PC-9 (cell line): ENCODE results near the gene SREBF2. TPM values are rescaled to one million over a fixed set of nuclear protein-coding genes. Genes with fewer than 3 reads are reported as not detected.

Experiments
- BruUV-seq: library from RNA; stranded (reverse); fragments of 400-500 nt; replicated peaks from 2 replicates; lab custom pipeline; 2021; lab: Mats Ljungman, UMichigan
- CTCF ChIA-PET: fragments of 300-600 bp; sonication (Branson Sonifier 250); formaldehyde crosslinking; loops from one replicate; lab custom pipeline; 2022; ENCODE audit warnings: antibody characterized with exemption; lab: Charles Lee
- POLR2A ChIA-PET: fragments of 300-600 bp; sonication (Branson Sonifier 250); formaldehyde crosslinking; loops from one replicate; lab custom pipeline; 2022; ENCODE audit warnings: antibody characterized with exemption; ENCODE audit not compliant: unreplicated experiment; lab: Charles Lee
- DNase-seq, 2 experiments: peaks; one replicate each; pipeline versions ENCODE4 v3.0.0 to v3.0.0-alpha.2; 2015 to 2022; ENCODE audit warnings: mixed read lengths in 1 of 2
- H2AFZ ChIP-seq: fragments of 200-600 bp; sonication (generic); 2 replicates; pipeline ENCODE4 v1.8.1; 2017; ENCODE audit warnings: antibody characterized with exemption
- H3F3A ChIP-seq: fragments of 200-600 bp; sonication (generic); 2 replicates; pipeline ENCODE4 v1.8.1; 2017; ENCODE audit warnings: antibody characterized with exemption, mild to moderate bottlenecking, low read depth; ENCODE audit not compliant: insufficient read depth
- H3K27ac ChIP-seq: fragments of 200-600 bp; sonication (generic); 2 replicates; pipeline ENCODE4 v1.6.1; 2016; ENCODE audit warnings: mixed run types
- H3K27me3 ChIP-seq: fragments of 200-600 bp; sonication (generic); 2 replicates; pipeline ENCODE4 v1.6.1; 2016; ENCODE audit warnings: low read depth, mixed run types; ENCODE audit not compliant: insufficient read depth
- H3K36me3 ChIP-seq: fragments of 200-600 bp; sonication (generic); 2 replicates; pipeline ENCODE4 v1.6.1; 2016; ENCODE audit warnings: low read depth, mixed run types
- H3K4me1 ChIP-seq: fragments of 200-600 bp; sonication (generic); replicated peaks from 2 replicates; pipeline ENCODE4 v1.6.1; 2016; ENCODE audit warnings: mixed run types; ENCODE audit not compliant: insufficient read depth
- H3K4me2 ChIP-seq: fragments of 200-600 bp; sonication (generic); 2 replicates; pipeline ENCODE4 v1.6.1; 2017; ENCODE audit warnings: mixed run types
- H3K4me3 ChIP-seq: fragments of 200-600 bp; sonication (generic); 2 replicates; pipeline ENCODE4 v1.6.1; 2016; ENCODE audit warnings: mixed run types
- H3K79me2 ChIP-seq: fragments of 200-600 bp; sonication (generic); 2 replicates; pipeline ENCODE4 v1.6.1; 2017; ENCODE audit warnings: low read depth, mixed run types
- H3K9me2 ChIP-seq: fragments of 200-600 bp; sonication (generic); 2 replicates; pipeline ENCODE4 v1.8.1; 2017; ENCODE audit warnings: mild to moderate bottlenecking; ENCODE audit not compliant: insufficient read depth
- H3K9me3 ChIP-seq: fragments of 200-600 bp; sonication (generic); 2 replicates; pipeline ENCODE4 v1.8.1; 2016; ENCODE audit warnings: low read depth; ENCODE audit not compliant: insufficient read depth
- H4K20me1 ChIP-seq: fragments of 200-600 bp; sonication (generic); 2 replicates; pipeline ENCODE4 v1.8.1; 2017; ENCODE audit not compliant: insufficient read depth
- CTCF ChIP-seq: fragments of 200-600 bp; sonication (generic); conservative IDR thresholded peaks from 2 replicates; pipeline ENCODE4 v1.6.1; 2017; ENCODE audit warnings: mixed run types, antibody characterized with exemption, mild to moderate bottlenecking, moderate library complexity
- EZH2 ChIP-seq: fragments of 200-600 bp; sonication (generic); IDR thresholded peaks from 2 replicates; pipeline ENCODE4 v1.8.0; 2017; ENCODE audit warnings: antibody characterized with exemption, low read depth
- intact Hi-C: fragments of 100-400 bp; cut with micrococcal nuclease; formaldehyde crosslinking; loops from one replicate; pipeline ENCODE4 v1.10.0; 2022; ENCODE audit not compliant: unreplicated experiment
- total RNA-seq: library from RNA; stranded (reverse); gene quantifications from 2 replicates; pipeline ENCODE4 v1.2.3, GENCODE V29; 2021

SREBF2 gene
- total RNA-seq, 1 experiment from 2014 or later: 196 TPM

DNA sequence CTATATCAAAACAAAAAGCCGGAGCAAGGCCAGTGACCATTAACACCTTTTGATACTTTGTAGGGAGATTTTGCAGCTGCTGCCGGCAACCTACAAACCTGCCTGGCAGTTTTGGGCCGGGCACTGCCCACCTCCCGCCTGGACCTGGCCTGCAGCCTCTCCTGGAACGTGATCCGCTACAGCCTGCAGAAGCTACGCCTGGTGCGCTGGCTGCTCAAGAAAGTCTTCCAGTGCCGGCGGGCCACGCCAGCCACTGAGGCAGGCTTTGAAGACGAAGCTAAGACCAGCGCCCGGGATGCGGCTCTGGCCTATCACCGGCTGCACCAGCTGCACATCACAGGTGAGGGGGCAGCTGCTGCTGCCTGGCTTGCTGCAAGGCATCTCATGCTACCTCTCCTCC lies 47.7 kb downstream of the SREBF2 start:
- no peak overlapping the region for H3K4me3 ChIP-seq
- H3K36me3 ChIP-seq: peaks cover 62% of the 10 kb centered on the region
- no peak for DNase-seq
- H3K9me2 ChIP-seq: no peaks in the 10 kb centered on the region
- no peak overlapping the region for H2AFZ ChIP-seq
- BruUV-seq: no TSS peak
- TF ChIP-seq EZH2 (no peak), CTCF (no peak)
- H3K9me3 ChIP-seq: no peaks in the 10 kb centered on the region
- H3K4me1 ChIP-seq: no peaks in the 10 kb centered on the region
- POLR2A ChIA-PET: no interaction called here
- intact Hi-C loops: no loop called here
- H3K27ac ChIP-seq: no peak overlapping the region
- CTCF ChIA-PET: interaction anchor here (0.5 to 1.2 kb wide), 2 partner anchors 45 to 183 kb away, joined by 3 to 4 read pairs; no protein-coding TSS in a partner anchor
- no peak overlapping the region for H3K4me2 ChIP-seq
- peaks cover 11% of the 10 kb centered on the region for H4K20me1 ChIP-seq
- no peaks in the 10 kb centered on the region for H3K79me2 ChIP-seq
- no peaks in the 10 kb centered on the region for H3F3A ChIP-seq
- H3K27me3 ChIP-seq: no peaks in the 10 kb centered on the region

- ChIA-PET POLR2A (interaction anchor here (1.1 kb wide), 1 partner anchor 57 kb away, joined by 4 read pairs; no protein-coding TSS in a partner anchor), CTCF (no interaction called here)
- Histone ChIP-seq H4K20me1 (peaks cover 15% of the 10 kb centered on the region), H3K4me1 (no peaks in the 10 kb centered on the region), H3K27me3 (no peaks in the 10 kb centered on the region), H3K36me3 (peaks cover 66% of the 10 kb centered on the region), H3K27ac (no peak overlapping the region), H3F3A (no peaks in the 10 kb centered on the region), H3K4me2 (no peak overlapping the region), H3K79me2 (no peaks in the 10 kb centered on the region), H3K9me2 (no peaks in the 10 kb centered on the region), H3K9me3 (no peaks in the 10 kb centered on the region), H2AFZ (no peak overlapping the region), H3K4me3 (no peak overlapping the region)
- intact Hi-C loops: no loop called here
- TF ChIP-seq CTCF (no peak), EZH2 (no peak)
- no peak for DNase-seq
- BruUV-seq: no TSS peak
Measured at GRCh38 chr22:41883400-41883799, 50.5 kb downstream of the SREBF2 start.

- no peak overlapping the region for H3K4me2 ChIP-seq
- no peak overlapping the region for H3K27ac ChIP-seq
- H3K27me3 ChIP-seq: no peaks in the 10 kb centered on the region
- TF ChIP-seq CTCF: no peak
- TF ChIP-seq EZH2: no peak
- DNase-seq: no peak
- CTCF ChIA-PET: no interaction called here
- BruUV-seq: no TSS peak
- intact Hi-C loops: no loop called here
- H3F3A ChIP-seq: no peaks in the 10 kb centered on the region
- H3K4me3 ChIP-seq: no peak overlapping the region
- H3K9me3 ChIP-seq: no peaks in the 10 kb centered on the region
- peaks cover 66% of the 10 kb centered on the region for H3K36me3 ChIP-seq
- no peak overlapping the region for H2AFZ ChIP-seq
- no peaks in the 10 kb centered on the region for H3K79me2 ChIP-seq
- POLR2A ChIA-PET: no interaction called here
- no peaks in the 10 kb centered on the region for H3K9me2 ChIP-seq
- no peaks in the 10 kb centered on the region for H3K4me1 ChIP-seq
- H4K20me1 ChIP-seq: peaks cover 22% of the 10 kb centered on the region
Measured at GRCh38 chr22:41885116-41885515, 52.2 kb downstream of the SREBF2 start.
